ENCODE results near the gene HMGB2.

HMGB2 gene

GRCh38 chr4:173345648-173346047 is 11.5 kb upstream of the HMGB2 start:
- no peak overlapping the region for H2BK5ac ChIP-seq (ENCODE audit: low read length)
- H3K4me1 ChIP-seq (ENCODE audit: control insufficient read depth, low read depth, low read length): peaks cover 5% of the 10 kb centered on the region
- no peaks in the 10 kb centered on the region for H3K27me3 ChIP-seq (ENCODE audit: insufficient read depth, low read length, poor library complexity)
- H3K9ac ChIP-seq (ENCODE audit: low read length): no peak overlapping the region
- no peak overlapping the region for H2AK5ac ChIP-seq (ENCODE audit: low read length)
- H4K8ac ChIP-seq (ENCODE audit: low read depth, low read length): no peak overlapping the region
- no peak overlapping the region for H3K4me3 ChIP-seq (ENCODE audit: low read length)
- no peak overlapping the region for H3K4ac ChIP-seq (ENCODE audit: low read depth, low read length)
- no peaks in the 10 kb centered on the region for H3K79me2 ChIP-seq (ENCODE audit: control insufficient read depth, insufficient read depth, low read length)
- H3K27ac ChIP-seq (ENCODE audit: low read depth, low read length): no peak overlapping the region
- H3K36me3 ChIP-seq (ENCODE audit: control insufficient read depth, insufficient read depth, low read length): no peaks in the 10 kb centered on the region
- H2BK120ac ChIP-seq (ENCODE audit: low read depth, low read length): no peak overlapping the region
- H2BK15ac ChIP-seq (replicated peaks; ENCODE audit: low read depth): no peak overlapping the region
- H3K18ac ChIP-seq (ENCODE audit: low read length): no peak overlapping the region
- H3K56ac ChIP-seq (ENCODE audit: low read length): no peak overlapping the region
- H3K79me1 ChIP-seq (ENCODE audit: low read length): no peaks in the 10 kb centered on the region
- no peak overlapping the region for H4K5ac ChIP-seq (ENCODE audit: low read length)
- no CpG with 5 or more reads among the region's 2 CpGs for WGBS (ENCODE audit: extremely low coverage, insufficient coverage, low lambda C conversion rate)
- H3K23ac ChIP-seq (ENCODE audit: low read length): no peak overlapping the region
- H3K4me2 ChIP-seq (ENCODE audit: low read length): no peak overlapping the region
- no peak for DNase-seq

- Histone ChIP-seq H4K8ac (ENCODE audit: low read depth, low read length) (no peak overlapping the region), H2AK5ac (ENCODE audit: low read length) (no peak overlapping the region), H3K18ac (ENCODE audit: low read length) (peak overlapping the region; percentile 80), H3K79me2 (ENCODE audit: control insufficient read depth, insufficient read depth, low read length) (no peaks in the 10 kb centered on the region), H2BK5ac (ENCODE audit: low read length) (no peak overlapping the region), H3K27ac (ENCODE audit: low read depth, low read length) (no peak overlapping the region), H3K4ac (ENCODE audit: low read depth, low read length) (no peak overlapping the region), H3K56ac (ENCODE audit: low read length) (peak overlapping the region; percentile 17), H3K4me1 (ENCODE audit: control insufficient read depth, low read depth, low read length) (peaks cover 5% of the 10 kb centered on the region), H3K9ac (ENCODE audit: low read length) (no peak overlapping the region), H3K36me3 (ENCODE audit: control insufficient read depth, insufficient read depth, low read length) (no peaks in the 10 kb centered on the region), H2BK15ac (replicated peaks; ENCODE audit: low read depth) (no peak overlapping the region), H3K4me3 (ENCODE audit: low read length) (no peak overlapping the region), H2BK120ac (ENCODE audit: low read depth, low read length) (no peak overlapping the region), H3K4me2 (ENCODE audit: low read length) (no peak overlapping the region), H4K5ac (ENCODE audit: low read length) (no peak overlapping the region), H3K79me1 (ENCODE audit: low read length) (no peaks in the 10 kb centered on the region), H3K27me3 (ENCODE audit: insufficient read depth, low read length, poor library complexity) (no peaks in the 10 kb centered on the region), H3K23ac (ENCODE audit: low read length) (no peak overlapping the region)
- peak; percentile 60 for DNase-seq
- no CpG with 5 or more reads among the region's 3 CpGs for WGBS (ENCODE audit: extremely low coverage, insufficient coverage, low lambda C conversion rate)
Measured at GRCh38 chr4:173343832-173344397, 9.8 kb upstream of the HMGB2 start.

GRCh38 chr4:173337463-173337862 is 3.3 kb upstream of the HMGB2 start:
- H3K18ac ChIP-seq (ENCODE audit: low read length): no peak overlapping the region
- H3K4ac ChIP-seq (ENCODE audit: low read depth, low read length): no peak overlapping the region
- peaks cover 2% of the 10 kb centered on the region for H3K4me1 ChIP-seq (ENCODE audit: control insufficient read depth, low read depth, low read length)
- H3K23ac ChIP-seq (ENCODE audit: low read length): no peak overlapping the region
- H2BK5ac ChIP-seq (ENCODE audit: low read length): no peak overlapping the region
- no peak overlapping the region for H3K27ac ChIP-seq (ENCODE audit: low read depth, low read length)
- H3K9ac ChIP-seq (ENCODE audit: low read length): no peak overlapping the region
- H3K56ac ChIP-seq (ENCODE audit: low read length): no peak overlapping the region
- H3K4me2 ChIP-seq (ENCODE audit: low read length): no peak overlapping the region
- peaks cover 15% of the 10 kb centered on the region for H3K79me2 ChIP-seq (ENCODE audit: control insufficient read depth, insufficient read depth, low read length)
- no peak overlapping the region for H2BK15ac ChIP-seq (replicated peaks; ENCODE audit: low read depth)
- no peak overlapping the region for H4K5ac ChIP-seq (ENCODE audit: low read length)
- no peak overlapping the region for H3K4me3 ChIP-seq (ENCODE audit: low read length)
- H2AK5ac ChIP-seq (ENCODE audit: low read length): no peak overlapping the region
- peaks cover 2% of the 10 kb centered on the region for H3K36me3 ChIP-seq (ENCODE audit: control insufficient read depth, insufficient read depth, low read length)
- H3K79me1 ChIP-seq (ENCODE audit: low read length): no peaks in the 10 kb centered on the region
- DNase-seq: no peak
- H4K8ac ChIP-seq (ENCODE audit: low read depth, low read length): no peak overlapping the region
- no CpG with 5 or more reads among the region's 2 CpGs for WGBS (ENCODE audit: extremely low coverage, insufficient coverage, low lambda C conversion rate)
- no peaks in the 10 kb centered on the region for H3K27me3 ChIP-seq (ENCODE audit: insufficient read depth, low read length, poor library complexity)
- H2BK120ac ChIP-seq (ENCODE audit: low read depth, low read length): no peak overlapping the region

GRCh38 chr4:173334891-173335752 is 964 bp upstream of the HMGB2 start:
- no CpG with 5 or more reads among the region's 52 CpGs for WGBS (ENCODE audit: extremely low coverage, insufficient coverage, low lambda C conversion rate)
- no peak overlapping the region for H4K8ac ChIP-seq (ENCODE audit: low read depth, low read length)
- no peak overlapping the region for H2BK15ac ChIP-seq (replicated peaks; ENCODE audit: low read depth)

GRCh38 chr4:173333658-173334084 is 487 bp downstream of the HMGB2 start:
- DNase-seq: peak; percentile 42
- peak overlapping the region; percentile 94 for H3K4me3 ChIP-seq (ENCODE audit: low read length)
- no CpG with 5 or more reads among the region's 53 CpGs for WGBS (ENCODE audit: extremely low coverage, insufficient coverage, low lambda C conversion rate)
- peak overlapping the region; percentile 98 for H3K9ac ChIP-seq (ENCODE audit: low read length)
- peaks cover 3% of the 10 kb centered on the region for H3K36me3 ChIP-seq (ENCODE audit: control insufficient read depth, insufficient read depth, low read length)
- H3K18ac ChIP-seq (ENCODE audit: low read length): peak overlapping the region; percentile 98
- H4K5ac ChIP-seq (ENCODE audit: low read length): no peak overlapping the region
- H3K27ac ChIP-seq (ENCODE audit: low read depth, low read length): peak overlapping the region; percentile 95
- H4K8ac ChIP-seq (ENCODE audit: low read depth, low read length): peak overlapping the region; percentile 29
- H3K4me2 ChIP-seq (ENCODE audit: low read length): peak overlapping the region; percentile 78
- H3K27me3 ChIP-seq (ENCODE audit: insufficient read depth, low read length, poor library complexity): no peaks in the 10 kb centered on the region
- H3K56ac ChIP-seq (ENCODE audit: low read length): peak overlapping the region; percentile 98
- H2AK5ac ChIP-seq (ENCODE audit: low read length): peak overlapping the region; percentile 27
- H3K79me2 ChIP-seq (ENCODE audit: control insufficient read depth, insufficient read depth, low read length): peaks cover 21% of the 10 kb centered on the region
- peaks cover 4% of the 10 kb centered on the region for H3K4me1 ChIP-seq (ENCODE audit: control insufficient read depth, low read depth, low read length)
- H3K4ac ChIP-seq (ENCODE audit: low read depth, low read length): peak overlapping the region; percentile 100
- H2BK15ac ChIP-seq (replicated peaks; ENCODE audit: low read depth): no peak overlapping the region
- H3K23ac ChIP-seq (ENCODE audit: low read length): peak overlapping the region; percentile 54
- peaks cover 3% of the 10 kb centered on the region for H3K79me1 ChIP-seq (ENCODE audit: low read length)
- peak overlapping the region; percentile 90 for H2BK5ac ChIP-seq (ENCODE audit: low read length)
- H2BK120ac ChIP-seq (ENCODE audit: low read depth, low read length): peak overlapping the region; percentile 75

More at GRCh38 chr4:173334891-173335752, 964 bp upstream of the HMGB2 start:
- H3K9ac ChIP-seq (ENCODE audit: low read length): peak overlapping the region; percentile 94
- H3K36me3 ChIP-seq (ENCODE audit: control insufficient read depth, insufficient read depth, low read length): peaks cover 3% of the 10 kb centered on the region
- H3K27me3 ChIP-seq (ENCODE audit: insufficient read depth, low read length, poor library complexity): no peaks in the 10 kb centered on the region
- peak overlapping the region; percentile 78 for H3K4me3 ChIP-seq (ENCODE audit: low read length)
- peaks cover 4% of the 10 kb centered on the region for H3K4me1 ChIP-seq (ENCODE audit: control insufficient read depth, low read depth, low read length)
- H2BK120ac ChIP-seq (ENCODE audit: low read depth, low read length): no peak overlapping the region
- peak overlapping the region; percentile 68 for H3K18ac ChIP-seq (ENCODE audit: low read length)
- peaks cover 3% of the 10 kb centered on the region for H3K79me1 ChIP-seq (ENCODE audit: low read length)
- H2AK5ac ChIP-seq (ENCODE audit: low read length): no peak overlapping the region
- peak overlapping the region; percentile 91 for H3K4ac ChIP-seq (ENCODE audit: low read depth, low read length)
- peak overlapping the region; percentile 1 for H4K5ac ChIP-seq (ENCODE audit: low read length)
- H3K4me2 ChIP-seq (ENCODE audit: low read length): peak overlapping the region; percentile 80
- peaks cover 21% of the 10 kb centered on the region for H3K79me2 ChIP-seq (ENCODE audit: control insufficient read depth, insufficient read depth, low read length)
- peak; percentile 96 for DNase-seq
- H3K27ac ChIP-seq (ENCODE audit: low read depth, low read length): peak overlapping the region; percentile 94
- no peak overlapping the region for H3K23ac ChIP-seq (ENCODE audit: low read length)
- H3K56ac ChIP-seq (ENCODE audit: low read length): peak overlapping the region; percentile 97
- H2BK5ac ChIP-seq (ENCODE audit: low read length): peak overlapping the region; percentile 88

Measured in mesendoderm (in vitro differentiated cells).